ENCODE results near the gene WASF3. TPM values are rescaled to one million over a fixed set of nuclear protein-coding genes. Genes with fewer than 3 reads are reported as not detected.

WASF3 gene
- polyA plus RNA-seq, 2 donors: 1.4 to 1.5 TPM

DNA sequence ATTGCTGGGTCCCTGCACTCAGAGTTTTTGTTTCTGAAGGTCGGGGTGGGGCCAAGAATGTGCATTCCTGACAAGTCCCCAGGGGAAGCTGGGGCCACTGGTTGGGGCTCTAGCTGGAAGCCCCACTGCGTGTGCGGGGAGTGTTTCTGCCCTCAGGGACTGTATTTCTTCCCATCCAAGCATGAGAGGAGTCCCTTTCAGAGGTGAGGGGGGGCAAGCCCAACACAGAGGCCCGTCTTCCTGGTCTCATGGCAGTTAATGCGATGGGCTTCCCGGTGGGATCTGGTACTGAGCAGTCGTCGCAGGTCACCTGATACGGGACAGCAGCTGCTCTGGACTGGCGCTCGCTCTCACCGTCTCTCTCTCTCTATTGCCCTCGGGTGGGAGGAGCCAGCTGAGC is 152.7 kb downstream of the WASF3 start:
- H3K27ac ChIP-seq (ENCODE audit: low read depth in 2 of 2, low read length in 1 of 2): no peak overlapping the region
- no peaks in the 10 kb centered on the region for H3K27me3 ChIP-seq (ENCODE audit: control insufficient read depth in 1 of 2, insufficient read depth in 2 of 2, low read length in 2 of 2)
- 56 to 61% methylated on average over 13 of the region's 13 CpGs for WGBS, 2 donors
- no peaks in the 10 kb centered on the region for H3K36me3 ChIP-seq (ENCODE audit: control insufficient read depth in 2 of 2, insufficient read depth in 2 of 2, low read length in 1 of 2)
- peaks cover 0 to 2% of the 10 kb centered on the region in 2 donors for H3K9me3 ChIP-seq (ENCODE audit: control insufficient read depth in 2 of 2, insufficient read depth in 1 of 2, low read depth in 1 of 2, low read length in 1 of 2)
- H3K4me3 ChIP-seq (ENCODE audit: low read depth in 1 of 2, low read length in 2 of 2): no peak overlapping the region
- no peaks in the 10 kb centered on the region for H3K4me1 ChIP-seq (ENCODE audit: control insufficient read depth in 2 of 2, insufficient read depth in 2 of 2, low read length in 1 of 2)

DNA sequence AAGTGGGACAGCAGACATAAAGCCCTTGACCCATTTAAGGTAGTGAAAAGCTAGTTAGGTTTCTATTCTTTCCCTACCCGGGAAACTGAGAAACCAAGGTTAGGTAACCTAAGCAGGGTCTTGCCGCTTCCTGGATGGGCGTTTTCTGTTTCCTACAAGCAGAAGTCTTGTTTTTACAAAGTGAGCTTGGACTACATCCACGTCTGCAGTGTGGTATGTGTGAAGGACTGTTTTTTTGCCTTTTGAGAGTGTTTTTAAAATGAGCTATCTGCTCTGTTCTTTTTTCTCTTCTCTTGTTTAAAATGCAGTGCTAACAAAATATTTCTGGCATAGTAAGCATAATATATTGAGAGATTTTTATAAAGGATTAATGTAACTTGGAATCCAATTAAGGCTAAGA is 153.7 kb downstream of the WASF3 start:
- H3K27me3 ChIP-seq (ENCODE audit: control insufficient read depth in 1 of 2, insufficient read depth in 2 of 2, low read length in 2 of 2): no peaks in the 10 kb centered on the region
- H3K9me3 ChIP-seq (ENCODE audit: control insufficient read depth in 2 of 2, insufficient read depth in 1 of 2, low read depth in 1 of 2, low read length in 1 of 2): peaks cover 0 to 2% of the 10 kb centered on the region in 2 donors
- no peaks in the 10 kb centered on the region for H3K4me1 ChIP-seq (ENCODE audit: control insufficient read depth in 2 of 2, insufficient read depth in 2 of 2, low read length in 1 of 2)
- H3K36me3 ChIP-seq (ENCODE audit: control insufficient read depth in 2 of 2, insufficient read depth in 2 of 2, low read length in 1 of 2): no peaks in the 10 kb centered on the region
- no peak overlapping the region for H3K27ac ChIP-seq (ENCODE audit: low read depth in 2 of 2, low read length in 1 of 2)
- 46 to 49% methylated on average over 4 of the region's 4 CpGs for WGBS, 2 donors
- H3K4me3 ChIP-seq (ENCODE audit: low read depth in 1 of 2, low read length in 2 of 2): no peak overlapping the region

DNA sequence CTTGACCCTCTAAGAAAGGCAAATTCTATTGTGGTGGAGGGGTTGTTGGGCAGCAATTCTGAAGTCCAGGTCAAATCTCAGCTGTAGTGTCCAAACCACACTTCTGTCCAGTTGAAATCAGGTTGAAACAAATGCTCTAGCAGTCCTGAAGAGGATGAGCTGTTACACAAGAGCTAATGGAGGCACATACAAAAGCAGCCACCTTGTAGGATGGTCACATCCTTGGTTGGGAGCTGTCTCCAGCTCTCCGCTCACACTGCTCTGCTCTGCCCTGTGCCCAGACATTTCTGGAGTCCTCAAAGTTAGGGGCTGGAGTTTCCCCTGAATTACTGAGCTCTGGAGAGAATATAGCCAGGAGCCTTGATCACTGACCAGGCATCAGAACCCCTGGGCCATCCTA is 155.9 kb downstream of the WASF3 start:
- Histone ChIP-seq H3K4me1 (ENCODE audit: control insufficient read depth in 2 of 2, insufficient read depth in 2 of 2, low read length in 1 of 2) (no peaks in the 10 kb centered on the region), H3K27me3 (ENCODE audit: control insufficient read depth in 1 of 2, insufficient read depth in 2 of 2, low read length in 2 of 2) (no peaks in the 10 kb centered on the region), H3K9me3 (ENCODE audit: control insufficient read depth in 2 of 2, insufficient read depth in 1 of 2, low read depth in 1 of 2, low read length in 1 of 2) (peaks cover 0 to 2% of the 10 kb centered on the region in 2 donors), H3K27ac (ENCODE audit: low read depth in 2 of 2, low read length in 1 of 2) (no peak overlapping the region), H3K36me3 (ENCODE audit: control insufficient read depth in 2 of 2, insufficient read depth in 2 of 2, low read length in 1 of 2) (no peaks in the 10 kb centered on the region), H3K4me3 (ENCODE audit: low read depth in 1 of 2, low read length in 2 of 2) (no peak overlapping the region)
- 91 to 94% methylated on average over 1 of the region's 1 CpG for WGBS, 2 donors

DNA sequence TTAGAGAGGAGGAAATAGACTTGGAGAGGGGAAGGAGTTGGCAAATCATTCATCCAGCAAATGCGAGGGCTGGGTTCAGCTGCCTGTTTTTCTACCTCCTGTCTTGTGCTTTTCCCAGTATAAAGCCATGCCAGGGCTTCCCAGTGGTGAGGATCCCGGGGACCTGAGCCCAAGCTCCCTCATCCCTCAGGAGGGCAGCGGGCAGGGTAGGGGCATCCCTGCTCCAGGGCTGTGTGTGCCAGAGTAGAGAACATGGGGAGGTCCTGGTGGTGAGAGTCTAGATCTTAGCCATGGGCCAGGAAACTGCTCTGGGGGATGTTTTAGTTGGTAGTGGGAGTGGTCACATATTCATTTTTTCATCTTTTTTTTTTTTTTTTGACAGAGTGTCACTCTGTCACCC is 159.5 kb downstream of the WASF3 start:
- no peak overlapping the region for H3K27ac ChIP-seq (ENCODE audit: low read depth in 2 of 2, low read length in 1 of 2)
- H3K4me3 ChIP-seq (ENCODE audit: low read depth in 1 of 2, low read length in 2 of 2): no peak overlapping the region
- peaks cover 0 to 2% of the 10 kb centered on the region in 2 donors for H3K27me3 ChIP-seq (ENCODE audit: control insufficient read depth in 1 of 2, insufficient read depth in 2 of 2, low read length in 2 of 2)
- peaks cover 0 to 2% of the 10 kb centered on the region in 2 donors for H3K9me3 ChIP-seq (ENCODE audit: control insufficient read depth in 2 of 2, insufficient read depth in 1 of 2, low read depth in 1 of 2, low read length in 1 of 2)
- no peaks in the 10 kb centered on the region for H3K4me1 ChIP-seq (ENCODE audit: control insufficient read depth in 2 of 2, insufficient read depth in 2 of 2, low read length in 1 of 2)
- no peaks in the 10 kb centered on the region for H3K36me3 ChIP-seq (ENCODE audit: control insufficient read depth in 2 of 2, insufficient read depth in 2 of 2, low read length in 1 of 2)
- WGBS, 2 donors: 83 to 93% methylated on average over 3 of the region's 3 CpGs

DNA sequence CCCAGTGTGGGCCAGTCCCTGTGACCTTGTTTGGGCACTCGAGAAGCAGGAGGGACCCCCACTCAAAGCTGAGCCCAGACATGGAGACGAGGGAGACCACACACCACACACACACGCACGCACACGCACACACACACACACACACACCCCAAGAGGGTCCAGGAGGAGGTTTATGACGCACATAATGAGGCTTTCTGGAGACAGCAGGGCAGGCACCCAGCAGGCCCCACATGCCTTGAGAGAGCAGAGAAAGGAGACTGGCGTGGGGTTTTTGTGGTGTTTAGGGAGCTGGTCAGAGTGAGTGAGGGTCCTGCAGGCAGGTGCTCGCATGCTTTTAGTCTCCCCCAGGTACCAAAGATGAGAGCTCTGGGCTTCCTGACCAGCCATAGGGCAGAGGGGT is 160.7 kb downstream of the WASF3 start:
- Histone ChIP-seq H3K27ac (ENCODE audit: low read depth in 2 of 2, low read length in 1 of 2) (no peak overlapping the region), H3K27me3 (ENCODE audit: control insufficient read depth in 1 of 2, insufficient read depth in 2 of 2, low read length in 2 of 2) (peaks cover 0 to 2% of the 10 kb centered on the region in 2 donors), H3K4me1 (ENCODE audit: control insufficient read depth in 2 of 2, insufficient read depth in 2 of 2, low read length in 1 of 2) (no peaks in the 10 kb centered on the region), H3K9me3 (ENCODE audit: control insufficient read depth in 2 of 2, insufficient read depth in 1 of 2, low read depth in 1 of 2, low read length in 1 of 2) (peaks cover 0 to 2% of the 10 kb centered on the region in 2 donors), H3K36me3 (ENCODE audit: control insufficient read depth in 2 of 2, insufficient read depth in 2 of 2, low read length in 1 of 2) (no peaks in the 10 kb centered on the region), H3K4me3 (ENCODE audit: low read depth in 1 of 2, low read length in 2 of 2) (no peak overlapping the region)
- WGBS, 2 donors: 78 to 80% methylated on average over 8 of the region's 8 CpGs

DNA sequence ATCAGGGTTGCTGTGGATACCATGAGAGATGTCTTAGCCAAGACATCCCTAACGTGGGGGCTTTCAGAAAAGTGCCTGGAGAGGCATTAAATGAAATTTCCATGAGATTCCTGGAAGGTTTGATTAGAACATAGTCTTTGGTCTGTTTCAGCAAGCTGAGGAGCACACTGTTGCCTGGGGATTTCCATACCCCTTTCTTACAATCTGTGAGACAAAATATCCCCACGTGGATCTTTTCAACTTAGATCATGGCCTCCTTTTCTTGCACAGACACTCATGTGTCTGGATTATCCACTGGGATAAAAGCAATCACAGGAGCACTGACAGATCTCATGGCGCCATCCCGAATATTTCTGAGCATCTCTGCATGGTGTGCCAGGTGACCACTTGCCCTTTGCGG is 161.4 kb downstream of the WASF3 start:
- 81 to 86% methylated on average over 5 of the region's 5 CpGs for WGBS, 2 donors
- no peaks in the 10 kb centered on the region for H3K4me1 ChIP-seq (ENCODE audit: control insufficient read depth in 2 of 2, insufficient read depth in 2 of 2, low read length in 1 of 2)
- no peaks in the 10 kb centered on the region for H3K36me3 ChIP-seq (ENCODE audit: control insufficient read depth in 2 of 2, insufficient read depth in 2 of 2, low read length in 1 of 2)
- H3K27me3 ChIP-seq (ENCODE audit: control insufficient read depth in 1 of 2, insufficient read depth in 2 of 2, low read length in 2 of 2): peaks cover 0 to 2% of the 10 kb centered on the region in 2 donors
- H3K27ac ChIP-seq (ENCODE audit: low read depth in 2 of 2, low read length in 1 of 2): no peak overlapping the region
- H3K4me3 ChIP-seq (ENCODE audit: low read depth in 1 of 2, low read length in 2 of 2): no peak overlapping the region
- H3K9me3 ChIP-seq (ENCODE audit: control insufficient read depth in 2 of 2, insufficient read depth in 1 of 2, low read depth in 1 of 2, low read length in 1 of 2): peaks cover 0 to 2% of the 10 kb centered on the region in 2 donors

DNA sequence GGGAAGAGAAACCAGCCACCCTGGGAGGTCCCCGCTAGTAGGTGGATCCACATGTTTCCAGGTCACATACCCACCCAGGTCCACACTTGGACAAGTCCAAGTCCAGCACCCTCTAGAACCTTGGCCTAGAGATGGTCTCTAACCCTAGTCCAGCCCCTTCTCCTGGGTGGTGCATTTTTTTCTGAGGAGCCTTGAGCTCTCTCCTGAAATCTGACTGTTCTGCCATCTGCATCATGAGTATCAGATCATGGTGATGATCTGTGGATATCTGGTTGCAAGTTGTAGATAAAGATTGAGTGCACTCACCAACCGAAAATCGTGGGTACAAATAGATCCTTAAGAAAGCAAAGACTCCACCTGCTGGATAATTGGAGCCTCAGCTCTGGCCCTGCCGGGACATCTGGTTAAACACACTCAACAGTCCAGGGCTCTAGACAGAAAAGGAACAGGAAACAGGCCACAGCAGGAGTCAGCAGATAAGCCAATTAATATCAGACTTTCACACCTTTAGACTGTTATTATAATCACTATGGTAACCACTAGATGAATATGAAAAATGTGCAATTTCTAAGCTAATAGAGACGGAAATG is 162.0 kb downstream of the WASF3 start:
- Histone ChIP-seq H3K4me1 (ENCODE audit: control insufficient read depth in 2 of 2, insufficient read depth in 2 of 2, low read length in 1 of 2) (no peaks in the 10 kb centered on the region), H3K4me3 (ENCODE audit: low read depth in 1 of 2, low read length in 2 of 2) (no peak overlapping the region), H3K27me3 (ENCODE audit: control insufficient read depth in 1 of 2, insufficient read depth in 2 of 2, low read length in 2 of 2) (peaks cover 0 to 2% of the 10 kb centered on the region in 2 donors), H3K27ac (ENCODE audit: low read depth in 2 of 2, low read length in 1 of 2) (no peak overlapping the region), H3K36me3 (ENCODE audit: control insufficient read depth in 2 of 2, insufficient read depth in 2 of 2, low read length in 1 of 2) (no peaks in the 10 kb centered on the region), H3K9me3 (ENCODE audit: control insufficient read depth in 2 of 2, insufficient read depth in 1 of 2, low read depth in 1 of 2, low read length in 1 of 2) (no peaks in the 10 kb centered on the region)
- 58 to 59% methylated on average over 5 of the region's 5 CpGs for WGBS, 2 donors

DNA sequence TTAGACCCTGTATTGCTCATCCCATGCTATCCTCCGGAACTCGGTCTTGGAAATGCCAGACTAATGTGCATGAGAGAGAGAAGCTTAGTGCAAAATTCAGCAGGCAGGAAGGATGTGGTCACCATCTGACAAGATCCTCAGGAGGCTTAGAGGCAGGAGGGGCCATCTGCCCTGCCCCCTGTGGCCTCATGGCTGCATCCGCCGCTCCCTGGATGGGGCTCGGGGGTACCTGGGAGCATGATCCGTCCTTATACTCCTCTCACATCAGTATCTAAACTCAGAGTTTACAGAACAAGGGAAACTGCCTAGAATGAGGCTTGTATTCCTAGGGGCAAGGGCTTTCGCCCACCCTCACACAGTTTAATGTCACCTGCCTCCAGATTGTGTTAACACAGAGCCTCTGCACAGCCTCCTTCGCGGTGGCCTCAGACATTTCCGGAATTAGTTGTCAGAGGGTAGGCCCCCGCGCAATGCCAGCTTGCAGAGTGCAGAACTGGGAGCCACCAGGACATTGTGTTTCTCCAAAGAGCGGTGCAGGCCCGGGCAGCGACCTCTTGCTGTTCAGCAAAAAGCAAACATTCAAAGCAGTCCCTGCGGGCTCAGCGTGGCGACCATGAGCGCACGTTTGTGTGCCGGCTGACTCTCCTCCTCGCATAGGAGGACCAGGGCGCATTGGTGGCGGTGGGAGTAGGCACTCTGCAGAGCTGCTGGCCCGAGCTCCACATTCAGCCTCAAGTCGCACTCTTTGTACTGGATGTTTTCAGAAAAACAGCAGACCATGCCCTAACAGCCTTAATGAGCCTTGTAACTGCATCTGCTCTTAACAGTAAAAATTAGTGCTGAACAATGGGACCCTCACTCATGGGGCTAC is 164.0 kb downstream of the WASF3 start:
- no peak overlapping the region for H3K27ac ChIP-seq (ENCODE audit: low read depth in 2 of 2, low read length in 1 of 2)

DNA sequence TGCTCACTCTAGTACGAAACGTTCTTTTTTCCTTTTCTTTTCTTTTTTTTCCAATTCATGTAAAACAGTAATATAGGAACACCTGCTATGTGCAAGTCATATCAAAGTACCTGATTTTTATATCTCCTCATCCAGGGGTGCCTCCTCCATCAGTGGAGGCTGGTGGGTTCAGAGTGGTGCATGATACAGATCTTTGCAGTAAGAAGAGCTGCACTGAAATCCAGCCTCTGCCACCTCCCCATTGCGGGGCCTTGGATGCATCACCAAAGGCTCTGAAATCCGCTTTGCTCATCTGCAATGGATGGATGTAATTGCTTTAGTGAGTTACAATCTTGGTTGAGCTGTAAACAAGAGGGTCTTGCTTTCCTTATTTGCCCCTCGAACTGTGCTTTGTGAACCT is 164.8 kb downstream of the WASF3 start:
- H3K27me3 ChIP-seq (ENCODE audit: control insufficient read depth in 1 of 2, insufficient read depth in 2 of 2, low read length in 2 of 2): peaks cover 0 to 2% of the 10 kb centered on the region in 2 donors
- WGBS, 2 donors: 75 to 80% methylated on average over 5 of the region's 5 CpGs
- no peak overlapping the region for H3K27ac ChIP-seq (ENCODE audit: low read depth in 2 of 2, low read length in 1 of 2)
- H3K4me1 ChIP-seq (ENCODE audit: control insufficient read depth in 2 of 2, insufficient read depth in 2 of 2, low read length in 1 of 2): no peaks in the 10 kb centered on the region
- H3K36me3 ChIP-seq (ENCODE audit: control insufficient read depth in 2 of 2, insufficient read depth in 2 of 2, low read length in 1 of 2): no peaks in the 10 kb centered on the region
- no peak overlapping the region for H3K4me3 ChIP-seq (ENCODE audit: low read depth in 1 of 2, low read length in 2 of 2)
- no peaks in the 10 kb centered on the region for H3K9me3 ChIP-seq (ENCODE audit: control insufficient read depth in 2 of 2, insufficient read depth in 1 of 2, low read depth in 1 of 2, low read length in 1 of 2)

More for the DNA sequence above, 164.0 kb downstream of the WASF3 start:
- Histone ChIP-seq H3K36me3 (ENCODE audit: control insufficient read depth in 2 of 2, insufficient read depth in 2 of 2, low read length in 1 of 2) (no peaks in the 10 kb centered on the region), H3K4me3 (ENCODE audit: low read depth in 1 of 2, low read length in 2 of 2) (no peak overlapping the region), H3K9me3 (ENCODE audit: control insufficient read depth in 2 of 2, insufficient read depth in 1 of 2, low read depth in 1 of 2, low read length in 1 of 2) (no peaks in the 10 kb centered on the region), H3K27me3 (ENCODE audit: control insufficient read depth in 1 of 2, insufficient read depth in 2 of 2, low read length in 2 of 2) (peaks cover 0 to 2% of the 10 kb centered on the region in 2 donors), H3K4me1 (ENCODE audit: control insufficient read depth in 2 of 2, insufficient read depth in 2 of 2, low read length in 1 of 2) (no peaks in the 10 kb centered on the region)
- 48 to 54% methylated on average over 26 of the region's 26 CpGs for WGBS, 2 donors

Measured in esophagus (tissue), 2 donors.